ENCODE measurements around the gene ATG16L1.

DNA sequence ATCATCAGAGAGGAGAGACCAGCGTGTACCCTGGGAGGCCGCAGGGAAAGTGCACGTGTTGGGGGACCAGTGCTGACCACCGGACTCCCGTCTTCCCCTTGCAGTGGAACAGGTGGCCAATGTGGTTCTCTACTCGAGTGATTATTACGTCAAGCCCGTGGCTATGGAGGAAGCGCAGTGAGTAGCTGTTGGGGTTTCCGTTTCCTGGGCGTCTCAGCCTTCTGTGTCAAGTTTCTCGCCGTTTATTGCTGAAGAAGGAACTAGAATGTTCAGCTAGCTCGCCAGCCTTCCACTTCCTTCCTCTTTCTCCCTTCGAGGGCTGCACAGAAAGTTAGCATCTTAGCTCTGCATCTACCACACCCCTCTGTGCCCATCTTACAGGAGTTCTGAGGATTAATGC lies 80.1 kb downstream of the ATG16L1 start:
- TF ChIP-seq EZH2phosphoT487 (IDR thresholded peaks at IDR 0.05; ENCODE audit: insufficient read depth, low read depth) (no peak), EZH2 (IDR thresholded peaks at IDR 0.05; ENCODE audit: insufficient read depth, poor library complexity, severe bottlenecking) (no peak)
